GM19324 (cell line): Measurements from ENCODE around the gene PRSS56.

Source experiments
- ATAC-seq: cut with Tn5 transposase; IDR thresholded peaks from one replicate; pipeline ENCODE4 v1.9.1; 2021; ENCODE audit warnings: mild to moderate bottlenecking, moderate library complexity; ENCODE audit not compliant: unreplicated experiment, low FRiP score

PRSS56 gene

DNA sequence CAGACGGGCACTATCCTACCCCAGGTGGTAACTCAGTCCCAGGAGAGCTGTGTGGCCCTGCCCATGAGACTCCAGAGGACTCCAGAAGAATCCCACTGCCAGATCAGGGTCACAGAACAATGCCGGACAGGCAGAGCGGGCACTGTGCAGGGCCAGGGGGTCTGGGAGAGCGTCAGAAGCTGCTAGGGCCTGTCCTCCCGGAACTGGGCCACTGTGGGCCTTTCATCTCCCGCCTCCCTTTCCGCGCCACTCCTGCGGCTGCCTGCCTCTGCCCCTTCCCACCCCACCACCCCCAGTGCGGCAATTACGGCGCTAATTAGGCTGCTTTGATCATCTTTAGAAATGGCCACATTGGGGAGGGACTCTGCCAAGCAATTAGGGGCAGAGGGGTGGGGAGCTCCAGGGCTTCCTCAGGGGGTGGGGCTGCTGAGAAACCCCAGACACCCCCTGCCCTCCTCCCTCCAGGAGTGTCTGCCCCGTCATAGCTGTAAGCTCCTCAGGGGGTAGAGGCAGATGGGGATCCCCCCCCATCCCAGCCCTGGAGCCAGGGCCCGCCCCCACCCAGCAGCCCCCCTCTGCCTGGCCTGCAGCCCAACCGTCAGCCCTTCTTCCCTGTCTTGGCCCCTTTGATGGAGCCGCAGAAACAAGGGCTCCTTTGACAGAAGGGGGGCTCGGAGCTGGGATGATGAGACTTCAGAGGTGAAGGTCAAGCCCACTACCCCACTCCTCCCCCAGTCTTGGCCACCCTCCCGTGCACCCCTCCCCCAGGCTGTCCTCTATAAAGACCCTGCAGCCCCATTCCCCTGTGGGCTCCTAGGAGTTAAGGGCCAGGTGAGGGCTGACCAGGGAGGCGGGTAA lies at the start of gene PRSS56:
PRSS56 (plus strand) TSS at position 808 of the 858 bp plus-strand sequence. CDS start 211 bp downstream, outside the sequence.
- no peak for ATAC-seq

DNA sequence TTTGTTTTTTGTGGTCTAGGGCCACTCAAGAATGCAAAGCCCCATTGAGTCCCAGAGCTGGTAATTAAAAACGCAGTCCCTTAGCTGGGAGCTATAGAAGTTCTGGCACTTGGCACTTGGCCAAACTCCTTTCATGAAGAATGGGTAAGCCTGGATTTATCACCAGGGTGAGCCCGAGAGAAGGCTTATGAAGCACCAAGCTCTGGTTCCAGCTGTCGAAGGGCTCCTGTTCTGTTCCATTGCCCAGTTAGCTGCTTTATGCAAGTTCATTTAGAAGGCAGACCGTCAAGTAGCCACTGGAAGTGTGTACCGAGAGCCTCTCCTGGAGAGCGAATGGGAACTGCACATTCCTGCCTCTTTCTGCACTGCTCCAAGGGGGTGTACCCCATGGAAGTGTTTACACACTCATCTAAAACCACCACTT lies 46.7 kb upstream of the PRSS56 start:
- ATAC-seq, result no peak

DNA sequence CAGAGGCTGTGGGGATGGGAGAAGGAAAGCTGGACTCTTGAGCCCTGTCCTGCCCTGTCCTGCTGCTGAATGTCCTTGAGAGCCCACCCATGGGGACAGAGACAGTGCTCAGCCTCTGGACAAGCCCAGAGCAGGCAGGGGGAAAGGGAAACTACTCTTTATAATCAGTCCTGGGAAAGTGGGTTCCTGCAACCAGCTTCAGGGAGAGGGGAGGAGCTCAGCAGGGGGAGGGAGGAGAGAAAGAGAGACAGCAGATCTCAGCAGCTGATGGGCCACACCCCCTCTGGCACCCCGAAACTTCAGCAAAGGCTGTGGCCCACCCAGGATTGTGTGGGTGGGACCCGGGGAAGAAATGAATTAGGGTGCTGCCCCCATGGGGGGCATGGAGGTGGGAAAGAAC lies 44.1 kb upstream of the PRSS56 start:
- no peak for ATAC-seq

DNA sequence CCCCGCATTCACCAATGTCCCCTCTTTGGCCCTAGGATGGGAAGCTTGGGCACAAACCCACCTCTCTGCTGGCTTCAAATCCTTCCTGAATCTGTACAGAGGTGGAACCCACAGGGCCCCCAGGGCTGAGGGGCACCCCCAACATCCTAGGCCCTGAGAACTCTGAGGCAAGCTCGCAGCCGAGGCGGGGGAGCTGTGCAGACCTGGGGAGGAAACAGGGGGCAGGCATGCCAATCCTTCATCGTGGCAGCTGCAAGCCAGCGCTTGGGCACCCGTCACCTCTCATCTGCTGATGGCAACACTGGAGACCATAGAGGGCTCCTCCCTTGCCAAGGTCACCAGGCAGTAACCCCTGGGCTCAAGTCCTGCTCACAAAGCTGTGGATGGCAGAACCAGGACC lies 43.4 kb upstream of the PRSS56 start:
- no peak for ATAC-seq

DNA sequence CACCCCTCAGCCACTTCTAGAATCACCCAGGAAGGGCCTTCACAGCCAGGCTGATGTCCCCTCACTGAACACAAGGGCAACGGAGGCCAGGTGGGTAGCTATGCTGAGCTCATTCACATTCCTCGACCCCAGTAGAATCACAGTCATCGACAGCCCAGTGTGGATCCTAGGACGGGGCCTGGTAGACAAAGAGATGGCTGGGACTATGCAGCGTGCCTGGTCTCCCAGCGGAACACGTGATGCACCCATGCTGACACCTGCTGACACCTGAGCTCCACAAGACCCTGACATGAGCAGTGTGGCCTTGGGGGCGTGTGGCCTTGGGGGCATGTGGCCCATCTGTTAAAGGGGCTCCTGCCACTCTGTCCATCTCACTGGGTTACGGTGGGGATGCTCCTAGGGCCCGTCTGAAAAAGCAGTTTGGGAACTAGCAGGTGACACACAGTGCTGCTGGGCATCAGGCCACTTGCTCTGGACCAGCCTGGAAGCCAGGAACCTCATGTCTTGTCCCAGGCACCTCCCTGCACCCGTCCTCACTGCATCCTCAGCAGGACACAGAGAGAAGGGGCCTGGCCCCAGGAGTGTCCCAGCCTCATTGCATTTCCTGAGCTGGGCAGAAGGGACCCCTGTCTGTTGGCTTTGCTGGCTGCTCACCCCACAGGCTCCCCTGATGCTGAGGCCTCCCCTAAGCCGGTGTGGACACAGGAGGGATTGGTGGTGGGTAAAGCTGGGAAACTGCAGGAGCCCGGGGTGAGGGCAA lies 42.3 kb upstream of the PRSS56 start:
- ATAC-seq, result no peak

GRCh38 chr2:232478571-232479340 lies 41.4 kb upstream of the PRSS56 start:
- no peak for ATAC-seq

- ATAC-seq, result no peak
Observed at GRCh38 chr2:232479341-232480200, 40.6 kb upstream of the PRSS56 start.

DNA sequence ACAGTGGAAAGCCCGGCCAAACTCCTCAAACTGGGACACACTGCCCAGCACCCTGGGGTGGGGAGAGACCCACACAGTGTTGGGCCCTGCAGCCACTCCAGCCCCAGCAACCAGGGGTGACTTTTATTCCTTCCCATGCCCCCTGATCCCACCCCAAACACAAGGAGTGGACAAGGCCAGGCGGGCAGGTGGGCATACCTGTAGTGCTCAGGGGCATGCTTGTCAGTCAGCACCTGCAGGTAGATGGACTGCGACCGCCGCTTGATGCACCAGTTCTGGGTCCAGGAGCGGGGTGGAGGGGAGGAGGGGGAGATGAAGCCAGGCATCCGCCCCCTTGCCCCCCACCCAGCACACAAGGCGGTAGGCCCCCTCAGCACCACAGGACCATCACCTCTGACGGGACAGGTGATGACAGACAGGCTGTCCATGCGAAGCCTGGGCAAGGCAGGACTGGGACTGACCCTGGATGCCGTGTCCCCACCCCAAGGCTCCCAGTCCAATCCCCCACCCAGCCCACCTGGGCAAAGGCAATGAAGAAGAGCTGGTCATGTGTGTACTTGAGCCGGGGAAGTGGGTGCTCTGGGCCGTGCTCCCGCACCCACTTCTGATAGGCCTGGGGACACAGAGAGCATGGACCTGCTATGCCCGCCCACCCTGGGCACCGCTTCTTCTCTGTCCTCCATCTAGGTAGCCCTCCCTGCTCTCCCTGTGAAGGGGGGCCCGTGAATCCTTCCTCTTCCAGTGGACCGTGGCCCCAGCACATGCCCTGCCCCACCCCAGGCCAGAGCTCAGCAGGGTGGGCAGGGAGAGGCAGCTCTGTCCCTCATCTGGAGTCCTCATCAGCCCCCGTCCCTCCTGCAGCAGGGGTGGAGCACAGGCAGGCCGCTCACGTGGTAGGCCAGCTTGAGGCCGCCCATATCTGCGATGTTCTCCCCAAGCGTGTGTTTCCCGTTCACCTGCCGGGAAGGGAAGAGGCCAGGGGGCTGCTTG lies 39.7 kb upstream of the PRSS56 start:
- no peak for ATAC-seq

DNA sequence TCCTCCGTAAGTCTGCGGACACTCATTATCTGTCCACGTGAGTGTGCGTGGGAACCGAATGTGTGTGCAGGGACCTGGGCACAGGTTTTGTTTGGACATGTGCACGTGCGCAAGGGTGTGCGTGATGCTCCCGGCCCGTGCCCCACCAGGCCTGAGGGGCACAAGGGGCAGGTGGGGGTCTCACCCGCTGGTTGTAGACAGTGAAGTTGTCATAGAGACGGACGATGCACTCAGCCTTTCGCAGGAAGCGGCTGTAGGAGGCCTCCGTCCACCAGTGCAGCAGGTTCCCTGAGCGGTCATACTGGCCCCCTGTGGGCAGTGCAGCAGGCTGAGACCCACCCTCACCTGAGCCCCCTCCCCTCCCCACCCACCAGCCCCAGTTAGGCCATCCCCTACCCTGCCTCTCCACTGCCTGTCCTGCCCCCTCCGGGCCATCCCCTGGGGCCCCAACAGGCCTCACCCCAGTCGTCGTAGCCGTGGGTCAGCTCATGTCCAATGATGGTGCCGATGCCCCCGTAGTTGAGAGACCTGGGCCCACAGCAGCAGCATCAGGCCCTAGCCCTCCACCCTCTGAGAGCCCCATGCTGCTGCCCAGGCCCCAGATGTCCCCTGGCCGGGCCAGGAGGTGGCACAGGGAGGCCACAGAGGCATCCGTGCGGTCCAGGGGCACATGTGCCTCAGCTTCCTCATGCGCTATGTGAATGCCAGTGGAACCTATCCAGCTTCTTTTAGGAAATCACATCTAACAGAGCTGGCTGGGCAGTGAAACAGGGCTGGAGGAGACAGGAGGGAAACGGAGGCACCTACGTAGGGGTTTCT lies 38.7 kb upstream of the PRSS56 start:
- no peak for ATAC-seq

GRCh38 chr2:232482301-232483238 lies 37.6 kb upstream of the PRSS56 start:
- no peak for ATAC-seq

- ATAC-seq, result no peak
Observed at GRCh38 chr2:232483311-232483922, 36.8 kb upstream of the PRSS56 start.

- ATAC-seq, result no peak
Observed at GRCh38 chr2:232483923-232484627, 36.1 kb upstream of the PRSS56 start.

GRCh38 chr2:232484628-232485347 lies 35.4 kb upstream of the PRSS56 start:
- no peak for ATAC-seq

GRCh38 chr2:232485348-232485756 lies 34.8 kb upstream of the PRSS56 start:
- ATAC-seq, result no peak
